ENCODE results near the gene ROR1. TPM values are rescaled to one million over a fixed set of nuclear protein-coding genes. Genes with fewer than 3 reads are reported as not detected.

The ROR1 gene
- total RNA-seq, 1 donor from 2014 or later, result 11.0 TPM

DNA sequence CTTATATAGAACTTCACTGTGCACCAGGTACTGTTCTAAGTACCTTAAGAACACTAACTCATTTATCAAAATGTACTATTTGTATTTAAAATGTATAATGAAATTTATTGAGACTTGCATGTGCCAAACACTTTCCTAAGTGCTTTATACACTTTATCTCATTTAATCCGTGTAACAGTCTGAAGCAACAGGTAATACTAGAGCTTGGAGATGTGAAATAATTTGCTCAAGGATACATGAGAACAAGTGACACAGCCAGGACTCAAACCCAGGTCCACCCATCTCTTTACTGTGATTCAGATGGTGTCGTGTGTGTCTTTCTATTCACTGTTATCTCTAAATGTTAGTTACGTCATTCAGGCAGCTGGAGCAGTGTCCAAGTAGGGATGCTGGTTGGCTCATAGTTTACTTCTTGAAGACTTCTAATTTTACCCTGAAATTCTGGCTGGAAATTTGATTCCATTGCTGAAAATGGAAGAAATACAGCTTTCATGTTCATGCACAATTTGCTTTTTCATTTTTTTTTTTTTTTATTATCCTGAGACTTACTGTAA, 259.9 kb downstream of the ROR1 start:
- Mint-ChIP-seq H3K4me1 (peaks cover 9% of the 10 kb centered on the region), H3K4me3 (no peak overlapping the region), H3K36me3 (ENCODE audit: low read depth) (peaks cover 3% of the 10 kb centered on the region), H3K27me3 (ENCODE audit: low read depth) (no peaks in the 10 kb centered on the region), H3K9me3 (peaks cover 6% of the 10 kb centered on the region), H3K27ac (ENCODE audit: unreplicated experiment) (no peak overlapping the region)
- no peak for DNase-seq (ENCODE audit: low read depth, low spot score)
- TF ChIP-seq, protein P1, sequence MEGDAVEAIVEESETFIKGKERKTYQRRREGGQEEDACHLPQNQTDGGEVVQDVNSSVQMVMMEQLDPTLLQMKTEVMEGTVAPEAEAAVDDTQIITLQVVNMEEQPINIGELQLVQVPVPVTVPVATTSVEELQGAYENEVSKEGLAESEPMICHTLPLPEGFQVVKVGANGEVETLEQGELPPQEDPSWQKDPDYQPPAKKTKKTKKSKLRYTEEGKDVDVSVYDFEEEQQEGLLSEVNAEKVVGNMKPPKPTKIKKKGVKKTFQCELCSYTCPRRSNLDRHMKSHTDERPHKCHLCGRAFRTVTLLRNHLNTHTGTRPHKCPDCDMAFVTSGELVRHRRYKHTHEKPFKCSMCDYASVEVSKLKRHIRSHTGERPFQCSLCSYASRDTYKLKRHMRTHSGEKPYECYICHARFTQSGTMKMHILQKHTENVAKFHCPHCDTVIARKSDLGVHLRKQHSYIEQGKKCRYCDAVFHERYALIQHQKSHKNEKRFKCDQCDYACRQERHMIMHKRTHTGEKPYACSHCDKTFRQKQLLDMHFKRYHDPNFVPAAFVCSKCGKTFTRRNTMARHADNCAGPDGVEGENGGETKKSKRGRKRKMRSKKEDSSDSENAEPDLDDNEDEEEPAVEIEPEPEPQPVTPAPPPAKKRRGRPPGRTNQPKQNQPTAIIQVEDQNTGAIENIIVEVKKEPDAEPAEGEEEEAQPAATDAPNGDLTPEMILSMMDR (conservative IDR thresholded peaks at IDR 0.05), result no peak

DNA sequence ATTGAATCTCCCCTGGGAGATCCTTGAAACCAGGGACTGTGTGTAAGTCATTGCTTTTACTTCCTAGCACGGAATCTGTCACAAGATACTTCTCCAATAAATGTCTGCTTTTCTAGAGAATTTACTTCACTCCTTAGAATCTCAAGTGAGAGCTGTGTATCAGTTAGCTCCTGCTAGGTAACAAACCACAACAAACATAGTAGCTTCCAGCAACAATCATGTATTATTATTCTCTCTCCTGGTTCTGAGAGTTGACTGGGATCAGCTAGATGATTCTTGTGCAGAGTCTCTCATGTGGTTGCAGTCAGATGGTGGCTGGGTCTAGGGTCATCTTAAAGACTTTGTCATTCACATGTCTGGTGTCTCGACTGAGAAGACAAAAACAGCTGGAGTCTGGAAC, 262.7 kb downstream of the ROR1 start:
- DNase-seq (ENCODE audit: low read depth, low spot score), result no peak
- TF ChIP-seq, protein P1 (conservative IDR thresholded peaks at IDR 0.05), result no peak
- Mint-ChIP-seq H3K4me3 (no peak overlapping the region), H3K27me3 (ENCODE audit: low read depth) (no peaks in the 10 kb centered on the region), H3K36me3 (ENCODE audit: low read depth) (peaks cover 3% of the 10 kb centered on the region), H3K9me3 (peaks cover 2% of the 10 kb centered on the region), H3K27ac (ENCODE audit: unreplicated experiment) (no peak overlapping the region), H3K4me1 (peaks cover 23% of the 10 kb centered on the region)

DNA sequence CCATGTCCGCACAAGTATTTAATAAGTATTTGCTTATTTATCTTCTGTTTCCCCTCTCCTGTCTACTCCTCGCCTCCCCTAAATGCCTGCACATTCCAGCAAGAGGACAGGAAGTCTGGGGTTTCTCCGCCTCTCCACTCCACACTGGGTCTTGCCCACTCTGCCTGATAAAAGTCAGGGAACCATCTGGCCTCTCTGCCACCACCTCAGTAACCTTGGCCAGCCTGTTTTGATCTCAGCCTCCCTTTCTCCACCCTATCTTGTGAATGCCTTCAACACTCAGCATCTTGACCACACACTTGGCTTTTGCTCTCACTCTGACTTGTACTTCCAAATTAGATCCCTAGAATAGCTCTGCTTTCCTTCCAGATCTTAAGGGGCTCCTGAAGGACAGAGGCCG, 264.3 kb downstream of the ROR1 start:
- no peak for DNase-seq (ENCODE audit: low read depth, low spot score)
- Mint-ChIP-seq H3K9me3 (peaks cover 2% of the 10 kb centered on the region), H3K27ac (ENCODE audit: unreplicated experiment) (no peak overlapping the region), H3K4me3 (no peak overlapping the region), H3K27me3 (ENCODE audit: low read depth) (no peaks in the 10 kb centered on the region), H3K4me1 (peaks cover 38% of the 10 kb centered on the region), H3K36me3 (ENCODE audit: low read depth) (peaks cover 3% of the 10 kb centered on the region)
- TF ChIP-seq, protein P1 (conservative IDR thresholded peaks at IDR 0.05), result no peak

DNA sequence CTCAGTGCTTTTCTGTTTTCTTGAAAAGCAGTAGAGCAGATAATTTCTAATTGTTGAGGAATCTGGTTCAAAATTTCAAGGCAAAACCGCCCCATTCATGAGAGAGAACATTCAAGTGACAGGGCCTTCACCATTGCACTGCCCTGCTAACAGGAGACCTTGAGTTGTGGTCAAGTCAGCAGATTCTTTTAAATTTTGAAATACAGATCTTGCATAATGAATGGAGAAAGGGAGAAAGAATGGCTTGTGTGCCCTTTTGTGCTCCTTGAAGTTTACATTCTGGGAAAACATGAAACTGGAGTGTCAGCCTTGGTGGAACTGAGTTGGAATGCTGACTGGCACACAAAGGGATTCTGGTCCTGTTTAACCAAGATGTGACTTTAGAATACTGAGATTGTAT, 265.1 kb downstream of the ROR1 start:
- peaks cover 3% of the 10 kb centered on the region for H3K36me3 Mint-ChIP-seq (ENCODE audit: low read depth)
- TF ChIP-seq, protein P1 (conservative IDR thresholded peaks at IDR 0.05), result no peak
- no peak for DNase-seq (ENCODE audit: low read depth, low spot score)
- peak overlapping the region; percentile 32 for H3K27ac Mint-ChIP-seq (ENCODE audit: unreplicated experiment)
- H3K27me3 Mint-ChIP-seq (ENCODE audit: low read depth), result no peaks in the 10 kb centered on the region
- peaks cover 2% of the 10 kb centered on the region for H3K9me3 Mint-ChIP-seq
- H3K4me1 Mint-ChIP-seq, result peaks cover 45% of the 10 kb centered on the region
- H3K4me3 Mint-ChIP-seq, result no peak overlapping the region

DNA sequence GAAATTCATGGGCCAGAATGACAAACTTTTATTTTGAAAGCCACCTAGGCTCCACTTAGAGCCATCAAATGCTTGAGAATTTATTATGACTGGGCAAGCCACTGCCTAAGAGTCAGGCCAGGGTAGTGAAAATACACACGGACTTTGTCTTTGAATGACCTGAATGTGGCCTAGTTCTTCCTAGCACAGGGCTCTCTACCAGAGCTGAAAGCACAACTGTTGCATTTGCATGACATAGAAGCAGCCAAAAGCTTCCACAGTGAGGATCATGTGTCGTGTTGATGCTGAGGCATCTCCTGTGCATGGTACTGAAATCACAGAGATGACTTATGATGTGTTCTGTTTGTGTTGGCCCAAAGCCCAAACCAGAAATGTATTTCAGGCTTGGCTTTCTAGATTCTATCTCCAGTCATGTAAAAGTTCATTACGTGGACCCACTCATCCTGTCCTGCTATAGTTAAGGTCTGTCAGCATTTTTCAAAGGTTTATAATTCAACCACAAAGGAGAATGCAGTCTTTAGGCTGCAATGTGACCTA, 265.6 kb downstream of the ROR1 start:
- Mint-ChIP-seq H3K27ac (ENCODE audit: unreplicated experiment) (no peak overlapping the region), H3K4me1 (peaks cover 45% of the 10 kb centered on the region), H3K27me3 (ENCODE audit: low read depth) (no peaks in the 10 kb centered on the region)

More for the DNA sequence above, 265.6 kb downstream of the ROR1 start:
- TF ChIP-seq, protein P1 (conservative IDR thresholded peaks at IDR 0.05), result no peak
- peaks cover 2% of the 10 kb centered on the region for H3K9me3 Mint-ChIP-seq
- DNase-seq (ENCODE audit: low read depth, low spot score), result no peak
- H3K4me3 Mint-ChIP-seq, result no peak overlapping the region
- peaks cover 3% of the 10 kb centered on the region for H3K36me3 Mint-ChIP-seq (ENCODE audit: low read depth)

Data from neural crest cell (in vitro differentiated cells).